ENCODE data around the gene KATNBL1.

Gene KATNBL1

GRCh38 chr15:34107315-34107714, 102.6 kb downstream of the KATNBL1 start:
- Histone ChIP-seq H3K4me2 (no peak overlapping the region), H3K27ac (no peak overlapping the region), H2AFZ (ENCODE audit: low read depth) (no peak overlapping the region), H4K20me1 (ENCODE audit: insufficient read depth) (no peaks in the 10 kb centered on the region), H3K79me2 (ENCODE audit: insufficient read depth, low read depth) (no peaks in the 10 kb centered on the region), H3K4me3 (IDR thresholded peaks at IDR 0.05; ENCODE audit: insufficient read depth, low read depth, low read length) (no peak overlapping the region), H3K36me3 (ENCODE audit: insufficient read depth) (no peaks in the 10 kb centered on the region), H3K9ac (no peak overlapping the region), H3K4me1 (ENCODE audit: low read depth, poor library complexity, severe bottlenecking) (no peaks in the 10 kb centered on the region), H3K27me3 (ENCODE audit: insufficient read depth, low read depth) (no peaks in the 10 kb centered on the region)
- TF ChIP-seq CTCF (conservative IDR thresholded peaks at IDR 0.05; ENCODE audit: low read depth, low read length): no peak

GRCh38 chr15:34106423-34106822, 103.5 kb downstream of the KATNBL1 start:
- H3K36me3 ChIP-seq (ENCODE audit: insufficient read depth): no peaks in the 10 kb centered on the region
- H3K4me2 ChIP-seq: no peak overlapping the region
- no peaks in the 10 kb centered on the region for H4K20me1 ChIP-seq (ENCODE audit: insufficient read depth)
- TF ChIP-seq CTCF (conservative IDR thresholded peaks at IDR 0.05; ENCODE audit: low read depth, low read length): no peak
- H3K27me3 ChIP-seq (ENCODE audit: insufficient read depth, low read depth): no peaks in the 10 kb centered on the region
- H3K4me3 ChIP-seq (IDR thresholded peaks at IDR 0.05; ENCODE audit: insufficient read depth, low read depth, low read length): no peak overlapping the region
- H3K79me2 ChIP-seq (ENCODE audit: insufficient read depth, low read depth): peaks cover 2% of the 10 kb centered on the region
- no peak overlapping the region for H3K9ac ChIP-seq
- no peaks in the 10 kb centered on the region for H3K4me1 ChIP-seq (ENCODE audit: low read depth, poor library complexity, severe bottlenecking)
- no peak overlapping the region for H3K27ac ChIP-seq
- no peak overlapping the region for H2AFZ ChIP-seq (ENCODE audit: low read depth)

GRCh38 chr15:34102175-34102925, 107.5 kb downstream of the KATNBL1 start:
- H3K79me2 ChIP-seq (ENCODE audit: insufficient read depth, low read depth): peaks cover 42% of the 10 kb centered on the region
- no peaks in the 10 kb centered on the region for H4K20me1 ChIP-seq (ENCODE audit: insufficient read depth)
- TF ChIP-seq CTCF (conservative IDR thresholded peaks at IDR 0.05; ENCODE audit: low read depth, low read length): no peak

GRCh38 chr15:34101366-34102174, 108.3 kb downstream of the KATNBL1 start, which contains the start of the genes EMC7 and PGBD4:
Gene EMC7, minus strand, starts transcription at chr15:34101862. Its CDS starts 23 bp downstream, at chr15:34101839.
Gene PGBD4, plus strand, starts transcription at chr15:34102083. Its CDS starts 449 bp downstream, at chr15:34102532.
- no peak for TF ChIP-seq CTCF (conservative IDR thresholded peaks at IDR 0.05; ENCODE audit: low read depth, low read length)
- H3K4me3 ChIP-seq (IDR thresholded peaks at IDR 0.05; ENCODE audit: insufficient read depth, low read depth, low read length): peak within 1 kb of the TSS; percentile 20
- H3K79me2 ChIP-seq (ENCODE audit: insufficient read depth, low read depth): peaks cover 47% of the 10 kb centered on the region

More at GRCh38 chr15:34102175-34102925, 107.5 kb downstream of the KATNBL1 start:
- Histone ChIP-seq H2AFZ (ENCODE audit: low read depth) (peak overlapping the region; percentile 51), H3K9ac (peak overlapping the region; percentile 88), H3K4me2 (peak overlapping the region; percentile 25), H3K36me3 (ENCODE audit: insufficient read depth) (no peaks in the 10 kb centered on the region), H3K27me3 (ENCODE audit: insufficient read depth, low read depth) (no peaks in the 10 kb centered on the region), H3K4me3 (IDR thresholded peaks at IDR 0.05; ENCODE audit: insufficient read depth, low read depth, low read length) (peak overlapping the region; percentile 20), H3K27ac (peak overlapping the region; percentile 52), H3K4me1 (ENCODE audit: low read depth, poor library complexity, severe bottlenecking) (peaks cover 12% of the 10 kb centered on the region)

More at GRCh38 chr15:34101366-34102174, 108.3 kb downstream of the KATNBL1 start, which contains the start of the genes EMC7 and PGBD4:
- Histone ChIP-seq H3K27me3 (ENCODE audit: insufficient read depth, low read depth) (no peaks in the 10 kb centered on the region), H3K4me1 (ENCODE audit: low read depth, poor library complexity, severe bottlenecking) (peaks cover 12% of the 10 kb centered on the region), H2AFZ (ENCODE audit: low read depth) (peak within 1 kb of the TSS; percentile 94), H4K20me1 (ENCODE audit: insufficient read depth) (no peaks in the 10 kb centered on the region), H3K4me2 (peak within 1 kb of the TSS; percentile 98), H3K36me3 (ENCODE audit: insufficient read depth) (no peaks in the 10 kb centered on the region), H3K9ac (peak within 1 kb of the TSS; percentile 88), H3K27ac (peak within 1 kb of the TSS; percentile 52)
